GM21528 (cell line): ENCODE measurements around the gene IDH3G.

Experiments used
- ATAC-seq: cut with Tn5 transposase; IDR thresholded peaks from one replicate; pipeline ENCODE4 v1.9.1; 2021; ENCODE audit warnings: mild to moderate bottlenecking, moderate library complexity; ENCODE audit not compliant: unreplicated experiment, low FRiP score

Gene IDH3G

DNA sequence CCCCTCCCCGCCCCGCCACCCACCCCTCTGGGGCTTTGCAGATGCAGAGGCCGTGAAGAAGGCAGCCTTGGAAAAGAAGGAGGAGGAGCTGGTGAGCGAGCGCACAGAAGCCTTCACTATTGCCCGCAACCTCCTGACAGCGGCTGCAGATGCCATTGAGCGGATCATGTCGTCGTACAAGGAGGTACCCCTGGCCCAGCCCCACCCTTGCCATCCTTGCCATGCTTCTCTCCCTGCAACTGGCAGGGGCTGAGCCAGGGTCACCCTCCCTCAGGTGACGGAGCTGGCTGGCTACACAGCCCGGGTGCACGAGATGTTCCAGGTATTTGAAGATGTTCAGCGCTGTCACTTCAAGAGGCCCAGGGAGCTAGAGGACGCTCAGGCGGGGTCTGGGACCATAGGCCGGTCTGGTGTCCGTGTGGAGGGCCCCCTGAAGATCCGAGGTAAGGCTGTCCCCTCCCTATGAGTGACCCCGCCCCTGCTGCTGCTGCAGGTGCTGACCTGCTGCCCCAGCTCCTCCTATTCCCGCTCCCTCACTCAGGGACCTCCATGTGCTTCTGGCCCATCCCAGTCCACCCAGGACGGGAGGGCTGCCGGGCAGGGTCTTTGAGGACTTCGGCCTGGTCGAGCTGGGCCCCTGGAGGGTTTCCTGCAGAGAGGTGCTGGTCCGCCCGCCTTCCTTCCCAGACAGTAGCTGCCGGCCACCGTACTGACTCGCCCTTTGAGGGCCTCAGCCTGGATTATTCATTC is 57.9 kb downstream of the IDH3G start:
- ATAC-seq, result no peak
